ENCODE results near the gene ELOVL3.
A peak's percentile ranks its signal among the peaks of the same experiment; 100 is the strongest.
"Not testable (repeated sequence)": the region's sequence is repeated elsewhere in the genome, so short reads cannot be mapped to it uniquely, and the experiment has no call there.

ELOVL3 gene

DNA sequence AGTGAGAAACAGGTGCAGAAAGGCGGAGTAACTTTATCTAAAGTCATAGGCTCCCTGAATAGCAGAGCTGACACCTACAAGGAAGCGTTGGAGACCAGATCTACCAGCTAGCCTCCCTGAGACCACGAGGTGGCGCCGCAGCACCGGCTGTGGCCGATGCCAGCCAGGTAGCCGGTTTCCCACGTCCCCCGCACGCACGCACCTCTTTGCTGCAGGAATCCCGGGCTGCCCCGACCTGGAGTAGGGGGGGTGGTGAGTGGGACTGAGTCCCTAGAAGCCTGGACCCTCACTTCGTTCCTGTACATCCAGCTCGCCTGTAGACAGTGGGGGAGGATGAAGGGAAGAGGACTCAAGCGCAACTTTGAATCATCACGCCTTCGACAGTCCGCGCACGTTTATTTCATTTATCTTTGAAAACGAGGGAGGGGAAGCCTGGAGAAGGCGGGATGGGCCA is 3.7 kb downstream of the ELOVL3 start:
- DNase-seq, result peak; percentile 92

DNA sequence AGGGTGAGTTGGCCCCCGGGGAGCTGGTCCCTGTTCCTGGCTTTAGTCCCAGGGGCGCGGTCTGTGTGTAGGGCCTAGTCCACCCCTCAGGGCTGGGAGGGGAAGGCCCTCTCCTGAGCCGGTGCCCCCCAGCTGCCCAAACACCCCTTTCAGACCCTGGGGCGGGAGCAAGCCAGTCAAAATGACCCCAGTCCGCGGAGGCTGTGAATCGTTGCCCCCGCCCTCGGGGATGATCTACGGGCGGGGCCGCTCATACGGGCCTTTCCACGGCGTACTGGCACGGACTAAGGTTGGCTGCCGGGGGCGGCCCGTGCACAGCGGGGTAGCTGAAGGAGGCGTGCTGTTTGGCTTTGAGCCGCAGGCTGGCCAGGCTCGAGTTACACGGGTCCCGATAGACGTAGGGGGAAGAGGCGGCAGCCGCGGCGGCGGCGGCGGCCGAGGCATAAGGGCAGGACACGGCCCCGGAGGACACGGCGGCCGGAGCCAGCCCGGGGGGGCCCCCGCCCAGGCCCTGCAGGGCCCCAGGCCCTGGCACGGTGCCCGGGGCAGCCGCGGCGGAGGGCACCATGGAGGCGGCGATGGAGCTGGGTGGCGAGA is 4.3 kb downstream of the ELOVL3 start:
- peak; percentile 69 for DNase-seq

- DNase-seq, result peak; percentile 68
Measured at GRCh38 chr10:102230861-102231356, 4.8 kb downstream of the ELOVL3 start.

- peak; percentile 87 for DNase-seq
Measured at GRCh38 chr10:102231357-102232318, 5.5 kb downstream of the ELOVL3 start.

- DNase-seq, result no peak
Measured at GRCh38 chr10:102233997-102234396, 7.9 kb downstream of the ELOVL3 start.

- no peak for DNase-seq
Measured at GRCh38 chr10:102234888-102235597, 8.9 kb downstream of the ELOVL3 start.

GRCh38 chr10:102235598-102235920 is 9.5 kb downstream of the ELOVL3 start:
- no peak for DNase-seq

DNA sequence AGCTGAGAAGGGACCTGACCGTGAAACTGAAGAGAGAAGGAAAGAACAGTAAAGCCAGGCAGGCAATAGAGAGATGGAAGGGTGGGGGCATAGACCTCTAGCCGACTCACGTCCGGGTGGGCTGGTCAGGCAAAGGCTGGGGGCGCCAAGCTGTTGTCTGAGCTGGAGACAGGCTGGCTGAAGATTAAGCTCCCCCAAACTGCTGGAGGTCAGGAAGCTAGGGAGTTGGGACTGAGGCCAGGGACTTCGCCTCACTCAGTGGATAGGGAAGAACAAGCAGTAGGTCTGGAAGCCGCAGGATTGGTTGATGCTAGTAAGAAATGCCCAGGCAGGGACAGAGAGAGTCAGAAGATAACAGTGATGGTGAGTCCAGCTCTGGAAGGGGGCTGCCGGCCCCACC is 9.9 kb downstream of the ELOVL3 start:
- DNase-seq, result no peak

DNA sequence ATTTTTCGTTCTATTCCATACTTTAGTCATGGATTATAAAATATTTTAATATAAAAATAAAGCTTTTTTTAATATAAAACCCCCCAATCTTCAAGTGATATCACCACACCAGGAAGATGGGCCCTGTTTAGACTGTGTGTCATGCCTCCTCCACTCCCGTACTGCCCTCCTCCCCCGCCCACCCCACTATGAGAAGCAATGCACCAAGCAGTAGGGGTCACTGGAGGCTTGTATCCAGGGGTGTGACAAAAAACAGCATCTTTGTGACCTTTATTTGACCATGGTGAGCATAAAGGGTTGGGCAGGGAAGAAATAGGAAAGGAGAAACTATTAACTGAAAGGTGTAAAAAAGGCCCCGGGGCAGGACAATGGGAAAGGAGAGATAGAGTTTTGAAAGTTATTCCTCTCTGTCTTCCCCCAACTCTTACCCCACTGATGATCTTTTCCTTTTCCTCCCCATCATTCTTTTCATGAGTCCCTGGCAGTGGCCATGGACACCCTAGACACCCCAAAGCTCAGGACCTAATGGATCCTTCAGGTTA is 11.7 kb downstream of the ELOVL3 start:
- no peak for DNase-seq

DNA sequence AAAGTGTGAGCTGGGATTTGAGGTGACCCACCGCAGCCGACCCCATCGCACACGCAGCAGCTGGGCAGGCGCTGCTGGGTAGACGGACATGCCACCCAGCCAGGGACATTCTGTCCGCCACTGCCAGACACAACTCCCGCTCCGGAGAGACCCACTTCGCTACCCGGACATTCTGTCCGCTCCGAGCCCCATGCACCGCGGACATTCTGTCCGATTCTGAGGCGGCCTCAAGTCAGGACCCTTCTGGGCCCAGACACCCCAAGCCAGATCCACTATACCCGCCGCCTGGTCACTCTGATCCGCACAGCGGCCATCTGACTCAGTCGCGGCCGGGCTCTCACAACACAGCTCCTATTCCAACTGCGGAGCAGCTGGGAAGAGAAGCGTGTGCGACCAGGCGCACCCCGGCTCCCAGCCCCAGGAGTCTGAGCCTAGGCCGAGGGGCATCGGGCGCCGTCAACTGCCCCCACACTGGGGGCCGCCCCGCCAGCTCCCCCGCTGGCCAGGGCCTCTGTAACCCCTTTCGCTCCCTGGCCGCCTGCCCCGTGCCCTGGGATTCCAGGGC is 14.4 kb downstream of the ELOVL3 start:
- no peak for DNase-seq

DNA sequence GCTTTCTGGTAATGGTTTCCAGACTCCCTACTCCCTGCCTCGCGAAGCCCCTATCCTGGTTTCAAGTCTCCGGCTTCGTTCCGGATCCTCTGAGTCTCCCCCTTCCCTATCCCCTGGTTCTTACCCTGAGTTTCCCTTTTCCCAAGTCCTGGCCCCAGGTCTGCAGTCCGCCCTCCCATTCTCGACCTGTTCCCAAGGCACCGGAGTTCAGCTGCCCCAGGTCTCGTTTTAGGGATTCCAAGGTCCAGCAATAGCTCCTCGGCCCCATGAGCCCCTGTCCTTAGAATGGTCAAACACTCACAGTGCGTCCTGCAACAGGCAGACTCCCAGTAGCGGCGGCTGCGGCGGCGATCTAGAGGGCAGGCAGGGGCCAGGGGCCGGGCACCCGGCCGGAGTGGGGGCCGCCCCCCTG is 14.9 kb downstream of the ELOVL3 start:
- DNase-seq, result no peak

DNA sequence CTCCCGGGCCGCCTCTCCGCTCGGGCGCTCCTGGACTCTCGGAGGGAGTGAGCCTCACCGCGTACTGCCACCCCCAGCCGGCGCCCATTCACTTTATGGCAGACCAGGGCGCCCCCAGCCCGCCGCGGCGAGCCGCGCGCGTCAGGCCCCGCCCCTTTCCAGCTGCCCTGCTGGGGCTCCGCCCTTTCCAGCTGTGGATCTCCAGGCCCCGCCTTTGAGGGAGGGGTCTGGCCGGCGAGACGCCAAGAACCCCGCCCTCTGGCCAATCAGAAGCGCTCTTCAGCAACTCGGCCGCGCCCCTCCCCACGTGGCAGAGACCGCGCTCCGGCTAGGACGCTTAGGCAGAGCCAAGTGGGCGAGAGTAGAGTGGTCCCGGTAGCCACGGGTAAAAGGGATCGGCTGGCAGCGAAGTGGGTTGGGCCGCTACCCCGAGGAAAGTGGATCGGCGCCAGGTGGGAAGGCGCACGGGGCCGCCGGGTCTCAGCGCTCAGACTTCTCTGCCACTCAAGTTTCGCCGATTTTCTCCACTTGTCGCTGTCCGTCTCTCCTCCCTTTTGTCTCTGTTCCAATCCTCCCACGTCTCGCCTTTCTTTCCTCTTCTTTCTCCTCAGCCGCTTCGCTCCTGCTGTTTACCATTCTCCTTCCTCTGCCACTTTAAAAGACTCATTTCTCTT is 15.5 kb downstream of the ELOVL3 start, which contains the start of gene PITX3:
Gene PITX3 (minus strand): TSS at position 69 of the 674 bp plus-strand sequence. CDS start 9,432 bp downstream, outside the sequence.
- DNase-seq, result peak; percentile 96

DNA sequence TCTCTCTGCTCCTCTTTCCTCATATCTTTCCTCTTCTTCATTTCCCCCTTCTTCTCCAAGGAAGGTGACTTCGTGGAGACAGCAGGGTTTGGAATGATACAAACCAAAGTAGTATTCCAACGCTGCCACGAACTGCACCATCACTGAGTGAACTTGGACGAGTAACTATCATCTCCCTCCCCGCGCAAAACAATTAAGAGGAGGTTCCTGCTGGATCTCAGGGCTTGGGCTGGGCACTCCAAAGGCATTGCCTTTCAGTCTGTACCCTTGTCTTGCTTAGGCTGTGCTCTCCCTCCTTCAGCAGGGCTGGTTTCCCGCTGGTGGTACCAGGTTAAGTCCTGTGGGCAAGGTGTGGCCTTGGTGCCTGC is 16.0 kb downstream of the ELOVL3 start:
- no peak for DNase-seq

- no peak for DNase-seq
Measured at GRCh38 chr10:102243309-102243708, 17.2 kb downstream of the ELOVL3 start.

DNA sequence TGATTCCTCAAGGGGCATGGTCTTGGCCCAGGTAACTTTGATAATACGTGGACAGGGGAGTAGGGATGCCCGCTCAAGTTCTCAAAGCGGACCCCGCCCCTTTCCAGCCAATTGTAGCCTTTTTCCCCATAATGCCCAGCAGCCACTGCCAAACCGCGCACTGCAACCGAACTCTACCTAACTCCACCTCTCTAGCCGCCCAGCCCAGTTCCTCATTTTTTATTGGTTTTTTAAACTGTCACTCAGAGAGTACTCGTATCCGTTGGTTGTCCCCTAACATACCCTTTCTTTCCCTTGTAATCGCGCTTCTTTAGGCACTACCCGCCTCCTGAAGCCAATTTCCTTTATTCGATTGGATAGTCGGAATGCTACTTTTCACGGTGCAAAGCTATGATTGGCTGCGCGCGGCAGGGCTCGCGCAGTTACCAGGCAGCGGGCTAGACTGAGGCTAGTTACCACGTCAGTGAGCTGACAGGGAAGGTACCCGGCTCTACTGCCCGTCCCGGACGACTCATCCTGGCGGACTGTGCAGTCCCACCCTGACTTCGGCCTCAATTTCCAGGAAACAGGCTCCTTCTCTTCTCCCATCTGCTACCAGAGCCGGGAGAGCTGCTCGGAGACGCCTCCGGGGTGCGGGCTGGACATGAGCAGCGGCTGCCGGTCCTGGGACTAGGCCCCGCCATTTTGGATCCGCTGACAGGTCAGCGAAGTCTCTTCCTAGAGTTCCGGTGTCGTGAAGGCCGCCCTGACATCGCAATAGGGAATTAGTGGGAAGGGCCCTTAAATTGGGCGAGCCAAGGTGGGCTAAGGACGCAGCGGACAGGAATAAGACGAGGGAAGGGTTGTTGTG is 19.2 kb downstream of the ELOVL3 start, which contains the start of gene GBF1:
Gene GBF1 (plus strand): TSS at position 451 of the 850 bp plus-strand sequence. CDS start 13,407 bp downstream, outside the sequence.
- DNase-seq, result peak; percentile 92

GRCh38 chr10:102245932-102246251 is 19.8 kb downstream of the ELOVL3 start:
- DNase-seq, result no peak

- DNase-seq, result no peak
Measured at GRCh38 chr10:102246261-102246660, 20.2 kb downstream of the ELOVL3 start.

DNA sequence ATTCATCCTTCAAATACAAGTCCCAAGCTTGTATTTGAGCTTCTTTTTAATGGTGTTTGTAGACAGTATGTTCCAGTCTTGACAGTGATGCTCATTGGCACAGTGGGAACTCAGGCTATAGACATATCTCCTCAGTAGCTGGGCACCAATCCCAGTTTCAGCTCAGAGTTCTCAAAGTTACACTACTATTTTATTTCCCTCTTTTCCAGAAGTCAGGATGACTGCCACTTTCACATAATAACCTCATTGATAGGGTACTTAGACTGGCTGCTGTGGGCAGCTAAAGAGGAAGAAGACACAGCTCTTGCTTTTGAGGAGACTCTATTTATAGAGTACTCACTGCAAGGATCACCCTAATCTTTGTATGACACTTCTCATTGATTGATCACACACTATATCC is 21.6 kb downstream of the ELOVL3 start:
- DNase-seq, result no peak

- not testable (repeated sequence) for DNase-seq
Measured at GRCh38 chr10:102252508-102252907, 26.4 kb downstream of the ELOVL3 start.

DNA sequence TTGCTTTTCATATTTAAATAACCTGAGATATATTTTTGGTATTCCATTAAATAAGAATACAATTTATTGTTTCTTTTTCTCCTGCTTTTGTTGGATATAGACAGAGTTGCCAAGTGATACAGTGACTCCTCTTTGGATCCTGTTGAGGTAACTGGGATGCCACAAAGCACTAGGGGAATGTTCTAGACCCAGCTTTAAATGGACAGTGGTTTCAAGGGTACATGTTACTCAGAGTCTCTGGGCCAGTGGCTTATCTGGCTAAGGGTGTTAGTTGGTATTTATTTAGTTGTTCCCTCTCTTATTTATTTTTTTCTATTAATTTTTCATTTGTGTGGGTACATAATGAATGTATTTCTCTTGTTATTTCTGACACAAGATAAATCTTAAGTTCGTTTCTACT is 28.3 kb downstream of the ELOVL3 start:
- DNase-seq, result no peak

- DNase-seq, result no peak
Measured at GRCh38 chr10:102255404-102255803, 29.3 kb downstream of the ELOVL3 start.
